ENCODE data around the gene SFXN1. TPM values are rescaled to one million over a fixed set of nuclear protein-coding genes. Genes with fewer than 3 reads are reported as not detected.

The SFXN1 gene
- polyA plus RNA-seq, 1 experiment = 126 TPM

DNA sequence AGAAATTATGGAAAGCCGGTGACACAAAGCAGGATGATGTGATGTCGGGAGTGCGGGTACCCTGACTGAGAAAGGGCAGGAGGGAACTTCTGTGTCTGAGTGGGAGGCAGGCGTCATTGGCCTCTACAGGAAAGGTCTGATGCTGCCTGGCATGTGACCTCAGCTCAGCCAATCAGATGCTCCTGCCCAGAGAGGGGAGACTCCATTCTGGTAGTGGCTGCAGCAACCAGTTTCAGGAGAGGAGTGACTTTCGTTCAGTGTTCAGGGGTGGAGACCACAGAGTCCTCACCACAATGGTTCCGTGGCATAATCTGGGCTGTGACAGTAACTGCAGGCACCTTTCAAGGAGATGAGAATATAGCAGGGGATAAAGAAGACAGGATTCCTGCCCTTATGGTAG lies 6.7 kb upstream of the SFXN1 start:
- ChIA-PET POLR2A (no interaction called here), CTCF (interaction anchor here (1.4 kb wide), 1 partner anchor 11 kb away, joined by 4 read pairs; no protein-coding TSS in a partner anchor)
- Histone ChIP-seq H3K27ac (ENCODE audit: low read depth, low read length) (no peak overlapping the region), H3K9me3 (ENCODE audit: control insufficient read depth, insufficient read depth, low read length) (no peaks in the 10 kb centered on the region), H3K4me3 (ENCODE audit: low read depth, low read length) (no peak overlapping the region), H3K27me3 (ENCODE audit: control insufficient read depth, insufficient read depth, low read length) (peaks cover 16% of the 10 kb centered on the region)
- DNase-seq (ENCODE audit: low read depth, low spot score) = no peak
- TF ChIP-seq, protein P1, sequence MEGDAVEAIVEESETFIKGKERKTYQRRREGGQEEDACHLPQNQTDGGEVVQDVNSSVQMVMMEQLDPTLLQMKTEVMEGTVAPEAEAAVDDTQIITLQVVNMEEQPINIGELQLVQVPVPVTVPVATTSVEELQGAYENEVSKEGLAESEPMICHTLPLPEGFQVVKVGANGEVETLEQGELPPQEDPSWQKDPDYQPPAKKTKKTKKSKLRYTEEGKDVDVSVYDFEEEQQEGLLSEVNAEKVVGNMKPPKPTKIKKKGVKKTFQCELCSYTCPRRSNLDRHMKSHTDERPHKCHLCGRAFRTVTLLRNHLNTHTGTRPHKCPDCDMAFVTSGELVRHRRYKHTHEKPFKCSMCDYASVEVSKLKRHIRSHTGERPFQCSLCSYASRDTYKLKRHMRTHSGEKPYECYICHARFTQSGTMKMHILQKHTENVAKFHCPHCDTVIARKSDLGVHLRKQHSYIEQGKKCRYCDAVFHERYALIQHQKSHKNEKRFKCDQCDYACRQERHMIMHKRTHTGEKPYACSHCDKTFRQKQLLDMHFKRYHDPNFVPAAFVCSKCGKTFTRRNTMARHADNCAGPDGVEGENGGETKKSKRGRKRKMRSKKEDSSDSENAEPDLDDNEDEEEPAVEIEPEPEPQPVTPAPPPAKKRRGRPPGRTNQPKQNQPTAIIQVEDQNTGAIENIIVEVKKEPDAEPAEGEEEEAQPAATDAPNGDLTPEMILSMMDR (IDR thresholded peaks at IDR 0.05; ENCODE audit: low read depth, low read length) = no peak

DNA sequence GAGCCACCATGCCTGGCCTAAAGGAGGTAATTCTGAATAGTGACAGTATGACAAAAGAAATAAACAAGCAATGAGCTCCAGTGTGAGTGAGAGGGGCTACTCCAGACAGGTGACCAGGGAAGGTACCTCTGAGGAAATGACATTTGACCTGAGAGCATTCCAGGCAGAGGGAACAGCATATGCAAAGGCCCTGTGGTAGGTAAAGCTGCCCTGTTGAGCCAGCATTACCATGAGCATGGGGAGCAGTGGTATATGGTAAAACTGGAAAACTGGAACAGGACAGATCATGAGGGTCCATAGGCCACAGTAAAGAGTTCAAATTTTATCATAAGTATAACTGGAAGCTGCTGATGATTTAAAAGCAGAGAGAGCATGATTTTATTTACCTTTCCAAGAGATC lies 6.0 kb upstream of the SFXN1 start:
- TF ChIP-seq, protein P1 (IDR thresholded peaks at IDR 0.05; ENCODE audit: low read depth, low read length) = no peak
- Histone ChIP-seq H3K27ac (ENCODE audit: low read depth, low read length) (no peak overlapping the region), H3K9me3 (ENCODE audit: control insufficient read depth, insufficient read depth, low read length) (no peaks in the 10 kb centered on the region), H3K27me3 (ENCODE audit: control insufficient read depth, insufficient read depth, low read length) (peaks cover 12% of the 10 kb centered on the region), H3K4me3 (ENCODE audit: low read depth, low read length) (no peak overlapping the region)
- CTCF ChIA-PET = interaction anchor here (0.8 to 1.4 kb wide), 3 partner anchors 8 to 536 kb away, joined by 3 to 4 read pairs (median 3); no protein-coding TSS in a partner anchor
- POLR2A ChIA-PET = no interaction called here
- DNase-seq (ENCODE audit: low read depth, low spot score) = no peak

DNA sequence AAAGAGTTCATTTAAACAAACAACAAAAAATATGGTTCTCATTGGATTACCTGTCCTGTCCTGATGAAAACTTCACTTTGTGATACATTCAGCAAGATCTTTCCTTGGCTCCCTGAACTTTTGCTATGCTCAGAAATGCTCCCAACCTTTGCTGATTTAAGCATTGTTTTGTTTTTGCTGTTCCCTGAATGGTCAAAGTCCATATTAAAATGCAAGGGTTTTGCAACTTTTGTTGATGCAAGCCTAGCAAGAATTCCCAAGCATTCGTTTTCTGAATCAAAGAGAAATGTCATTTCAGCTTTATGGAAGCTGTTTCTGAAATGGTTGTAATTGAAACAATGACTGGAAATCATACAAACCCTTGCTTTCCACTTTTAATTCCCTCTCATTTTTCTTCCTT lies 3.1 kb upstream of the SFXN1 start:
- CTCF ChIA-PET = interaction anchor here (0.5 to 6.3 kb wide), 2 partner anchors 11 to 60 kb away, joined by 3 to 50 read pairs; no protein-coding TSS in a partner anchor
- Histone ChIP-seq H3K27me3 (ENCODE audit: control insufficient read depth, insufficient read depth, low read length) (peaks cover 7% of the 10 kb centered on the region), H3K27ac (ENCODE audit: low read depth, low read length) (no peak overlapping the region), H3K4me3 (ENCODE audit: low read depth, low read length) (no peak overlapping the region), H3K9me3 (ENCODE audit: control insufficient read depth, insufficient read depth, low read length) (no peaks in the 10 kb centered on the region; the same call in 1 of the 2 replicates)
- POLR2A ChIA-PET = no interaction called here
- DNase-seq (ENCODE audit: low read depth, low spot score) = no peak
- TF ChIP-seq, protein P1 (IDR thresholded peaks at IDR 0.05; ENCODE audit: low read depth, low read length) = no peak

DNA sequence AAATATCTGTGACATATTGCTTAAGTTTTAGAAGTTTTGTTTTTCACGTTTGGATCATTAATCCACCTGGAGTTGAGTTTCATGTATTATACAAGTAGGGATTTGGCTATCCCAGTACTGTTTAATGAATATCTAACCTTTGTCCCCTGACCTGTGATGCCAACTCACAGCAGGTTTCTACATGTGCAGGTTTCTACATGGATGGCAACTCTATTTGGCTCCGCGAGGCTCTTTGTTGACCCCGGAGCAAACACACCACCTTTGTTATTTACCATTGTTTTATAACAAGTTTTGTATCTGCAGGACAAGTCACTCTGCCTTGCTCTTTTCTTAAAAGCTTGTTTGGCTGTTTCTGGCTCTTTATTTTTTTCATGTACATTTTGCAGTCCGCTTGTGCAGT lies 920 bp upstream of the SFXN1 start:
- Histone ChIP-seq H3K4me3 (ENCODE audit: low read depth, low read length) (no peak overlapping the region), H3K27me3 (ENCODE audit: control insufficient read depth, insufficient read depth, low read length) (peaks cover 7% of the 10 kb centered on the region), H3K9me3 (ENCODE audit: control insufficient read depth, insufficient read depth, low read length) (no peaks in the 10 kb centered on the region; the same call in 1 of the 2 replicates), H3K27ac (ENCODE audit: low read depth, low read length) (no peak overlapping the region)
- TF ChIP-seq, protein P1 (IDR thresholded peaks at IDR 0.05; ENCODE audit: low read depth, low read length) = no peak
- no peak for DNase-seq (ENCODE audit: low read depth, low spot score)
- ChIA-PET POLR2A (interaction anchor here (0.9 kb wide), 1 partner anchor 9 kb away, joined by 3 read pairs; no protein-coding TSS in a partner anchor), CTCF (interaction anchor here (6.3 kb wide), 1 partner anchor 13 kb away, joined by 50 read pairs; no protein-coding TSS in a partner anchor)

DNA sequence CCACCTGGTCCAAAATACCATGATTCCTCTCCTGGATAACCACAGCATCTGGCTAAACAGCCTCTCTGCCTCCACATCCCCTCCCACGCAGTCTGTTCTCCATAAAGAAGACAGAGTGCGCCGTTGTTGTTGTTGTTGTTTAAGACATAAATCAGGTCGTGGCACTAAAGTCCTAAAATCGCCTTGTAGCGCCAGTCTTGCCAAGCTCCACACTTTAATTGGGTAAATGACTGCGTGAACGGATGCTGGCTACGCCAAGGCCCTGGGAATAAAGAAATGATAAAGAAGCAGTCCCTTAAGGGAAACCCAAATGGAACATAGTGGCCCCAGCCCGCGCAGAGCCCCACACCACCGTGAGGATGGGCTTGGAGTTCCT lies 364 bp upstream of the SFXN1 start:
- H3K27ac ChIP-seq (ENCODE audit: low read depth, low read length) = no peak overlapping the region
- H3K4me3 ChIP-seq (ENCODE audit: low read depth, low read length) = peak overlapping the region; percentile 90
- DNase-seq (ENCODE audit: low read depth, low spot score) = no peak
- CTCF ChIA-PET = interaction anchor here (6.3 kb wide), 1 partner anchor 13 kb away, joined by 50 read pairs; no protein-coding TSS in a partner anchor
- peaks cover 7% of the 10 kb centered on the region for H3K27me3 ChIP-seq (ENCODE audit: control insufficient read depth, insufficient read depth, low read length)
- no peaks in the 10 kb centered on the region; the same call in 1 of the 2 replicates for H3K9me3 ChIP-seq (ENCODE audit: control insufficient read depth, insufficient read depth, low read length)
- POLR2A ChIA-PET = interaction anchor here (0.6 to 0.9 kb wide), 4 partner anchors 9 to 89 kb away, joined by 3 to 7 read pairs (median 4); no protein-coding TSS in a partner anchor
- TF ChIP-seq, protein P1 (IDR thresholded peaks at IDR 0.05; ENCODE audit: low read depth, low read length) = no peak
